GM23338 (cell line): ENCODE results near the gene PLAAT3.

Source experiments
- EZH2 ChIP-seq: fragments of 200-600 bp; sonication (generic); IDR thresholded peaks from one replicate; pipeline ENCODE4 v1.8.0; 2017; ENCODE audit warnings: antibody characterized with exemption, mild to moderate bottlenecking, low read depth; ENCODE audit not compliant: unreplicated experiment
- EZH2phosphoT487 ChIP-seq: fragments of 200-600 bp; sonication (generic); IDR thresholded peaks from one replicate; pipeline ENCODE4 v1.8.1; 2018; ENCODE audit warnings: antibody characterized with exemption; ENCODE audit not compliant: unreplicated experiment
- JUNB ChIP-seq: IDR thresholded peaks from one replicate; pipeline ENCODE4 v1.6.1; 2016; ENCODE audit warnings: antibody characterized with exemption; ENCODE audit not compliant: unreplicated experiment
- POLR2AphosphoS5 ChIP-seq: IDR thresholded peaks from 2 replicates; pipeline ENCODE4 v1.6.1; 2016; ENCODE audit warnings: antibody characterized with exemption, low read depth
- STAT1 ChIP-seq: IDR thresholded peaks from one replicate; pipeline ENCODE4 v1.6.1; 2016; ENCODE audit warnings: antibody characterized with exemption; ENCODE audit not compliant: unreplicated experiment
- ZNF331 ChIP-seq: fragments of 250-450 bp; sonication (Bioruptor Pico); IDR thresholded peaks from 2 replicates; pipeline ENCODE4 v1.5.0; 2020; ENCODE audit warnings: low read depth, mild to moderate bottlenecking, moderate library complexity
- TF ChIP-seq, protein P1 (sequence below), 2 experiments: fragments of 200-600 bp in 1 of 2; sonication (generic) in 1 of 2; conservative IDR thresholded peaks; 2 replicates each; pipeline versions ENCODE4 v1.5.1 to v1.6.1; 2016 to 2017; ENCODE audit warnings: antibody characterized with exemption in 2 of 2, low read depth in 2 of 2, mild to moderate bottlenecking in 2 of 2, moderate library complexity in 1 of 2
- TF ChIP-seq, protein P2 (sequence below): IDR thresholded peaks from one replicate; pipeline ENCODE4 v1.6.1; 2018; ENCODE audit warnings: antibody characterized with exemption; ENCODE audit not compliant: unreplicated experiment
- TF ChIP-seq, protein P3 (sequence below): fragments of 250-450 bp; sonication (Bioruptor Pico); IDR thresholded peaks from 2 replicates; pipeline ENCODE4 v1.5.0; 2020; ENCODE audit warnings: mild to moderate bottlenecking, moderate library complexity

DNA sequence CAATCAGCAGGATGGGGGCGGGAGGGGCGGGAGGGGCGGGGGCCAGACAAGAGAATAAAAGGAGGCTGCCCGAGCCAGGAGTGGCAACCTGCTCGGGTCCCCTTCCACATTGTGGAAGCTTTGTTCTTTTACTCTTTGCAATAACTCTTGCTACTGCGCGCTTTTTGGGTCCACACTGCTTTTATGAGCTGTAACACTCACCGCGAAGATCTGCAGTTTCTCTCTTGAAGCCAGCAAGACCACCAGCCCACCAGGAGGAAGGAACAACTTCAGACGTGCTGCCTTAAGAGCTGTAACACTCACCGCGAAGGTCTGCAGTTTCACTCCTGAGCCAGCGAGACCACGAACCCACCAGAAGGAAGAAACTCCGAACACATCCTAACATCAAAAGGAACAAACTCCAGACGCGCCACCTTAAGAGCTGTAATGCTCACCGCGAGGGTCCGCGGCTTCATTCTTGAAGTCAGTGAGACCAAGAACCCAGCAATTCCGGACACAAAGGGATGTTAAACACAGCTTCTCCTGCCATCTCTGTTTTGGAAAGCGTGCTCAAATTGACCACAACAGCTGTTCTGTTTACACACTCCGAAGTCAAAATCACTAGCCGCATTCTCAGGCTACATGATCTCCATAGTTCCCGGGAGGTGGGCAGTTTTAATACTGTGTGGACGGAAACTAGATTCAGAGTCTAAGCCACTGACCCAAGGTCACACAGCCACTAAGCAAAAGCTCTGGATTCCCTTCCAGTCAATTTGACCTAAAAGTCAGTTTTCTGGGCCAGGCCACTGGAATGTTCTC, 62.9 kb downstream of the PLAAT3 start:
- TF ChIP-seq, protein P1, sequence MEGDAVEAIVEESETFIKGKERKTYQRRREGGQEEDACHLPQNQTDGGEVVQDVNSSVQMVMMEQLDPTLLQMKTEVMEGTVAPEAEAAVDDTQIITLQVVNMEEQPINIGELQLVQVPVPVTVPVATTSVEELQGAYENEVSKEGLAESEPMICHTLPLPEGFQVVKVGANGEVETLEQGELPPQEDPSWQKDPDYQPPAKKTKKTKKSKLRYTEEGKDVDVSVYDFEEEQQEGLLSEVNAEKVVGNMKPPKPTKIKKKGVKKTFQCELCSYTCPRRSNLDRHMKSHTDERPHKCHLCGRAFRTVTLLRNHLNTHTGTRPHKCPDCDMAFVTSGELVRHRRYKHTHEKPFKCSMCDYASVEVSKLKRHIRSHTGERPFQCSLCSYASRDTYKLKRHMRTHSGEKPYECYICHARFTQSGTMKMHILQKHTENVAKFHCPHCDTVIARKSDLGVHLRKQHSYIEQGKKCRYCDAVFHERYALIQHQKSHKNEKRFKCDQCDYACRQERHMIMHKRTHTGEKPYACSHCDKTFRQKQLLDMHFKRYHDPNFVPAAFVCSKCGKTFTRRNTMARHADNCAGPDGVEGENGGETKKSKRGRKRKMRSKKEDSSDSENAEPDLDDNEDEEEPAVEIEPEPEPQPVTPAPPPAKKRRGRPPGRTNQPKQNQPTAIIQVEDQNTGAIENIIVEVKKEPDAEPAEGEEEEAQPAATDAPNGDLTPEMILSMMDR (conservative IDR thresholded peaks at IDR 0.05; ENCODE audit: low read depth in 2 of 2) = no peak
- TF ChIP-seq EZH2 (no peak), EZH2phosphoT487 (no peak), ZNF331 (CRISPR knock-in tag) (no peak), POLR2AphosphoS5 (no peak), STAT1 (no peak), JUNB (no peak)
- TF ChIP-seq, protein P2, sequence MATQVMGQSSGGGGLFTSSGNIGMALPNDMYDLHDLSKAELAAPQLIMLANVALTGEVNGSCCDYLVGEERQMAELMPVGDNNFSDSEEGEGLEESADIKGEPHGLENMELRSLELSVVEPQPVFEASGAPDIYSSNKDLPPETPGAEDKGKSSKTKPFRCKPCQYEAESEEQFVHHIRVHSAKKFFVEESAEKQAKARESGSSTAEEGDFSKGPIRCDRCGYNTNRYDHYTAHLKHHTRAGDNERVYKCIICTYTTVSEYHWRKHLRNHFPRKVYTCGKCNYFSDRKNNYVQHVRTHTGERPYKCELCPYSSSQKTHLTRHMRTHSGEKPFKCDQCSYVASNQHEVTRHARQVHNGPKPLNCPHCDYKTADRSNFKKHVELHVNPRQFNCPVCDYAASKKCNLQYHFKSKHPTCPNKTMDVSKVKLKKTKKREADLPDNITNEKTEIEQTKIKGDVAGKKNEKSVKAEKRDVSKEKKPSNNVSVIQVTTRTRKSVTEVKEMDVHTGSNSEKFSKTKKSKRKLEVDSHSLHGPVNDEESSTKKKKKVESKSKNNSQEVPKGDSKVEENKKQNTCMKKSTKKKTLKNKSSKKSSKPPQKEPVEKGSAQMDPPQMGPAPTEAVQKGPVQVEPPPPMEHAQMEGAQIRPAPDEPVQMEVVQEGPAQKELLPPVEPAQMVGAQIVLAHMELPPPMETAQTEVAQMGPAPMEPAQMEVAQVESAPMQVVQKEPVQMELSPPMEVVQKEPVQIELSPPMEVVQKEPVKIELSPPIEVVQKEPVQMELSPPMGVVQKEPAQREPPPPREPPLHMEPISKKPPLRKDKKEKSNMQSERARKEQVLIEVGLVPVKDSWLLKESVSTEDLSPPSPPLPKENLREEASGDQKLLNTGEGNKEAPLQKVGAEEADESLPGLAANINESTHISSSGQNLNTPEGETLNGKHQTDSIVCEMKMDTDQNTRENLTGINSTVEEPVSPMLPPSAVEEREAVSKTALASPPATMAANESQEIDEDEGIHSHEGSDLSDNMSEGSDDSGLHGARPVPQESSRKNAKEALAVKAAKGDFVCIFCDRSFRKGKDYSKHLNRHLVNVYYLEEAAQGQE = no peak
- TF ChIP-seq, protein P3, sequence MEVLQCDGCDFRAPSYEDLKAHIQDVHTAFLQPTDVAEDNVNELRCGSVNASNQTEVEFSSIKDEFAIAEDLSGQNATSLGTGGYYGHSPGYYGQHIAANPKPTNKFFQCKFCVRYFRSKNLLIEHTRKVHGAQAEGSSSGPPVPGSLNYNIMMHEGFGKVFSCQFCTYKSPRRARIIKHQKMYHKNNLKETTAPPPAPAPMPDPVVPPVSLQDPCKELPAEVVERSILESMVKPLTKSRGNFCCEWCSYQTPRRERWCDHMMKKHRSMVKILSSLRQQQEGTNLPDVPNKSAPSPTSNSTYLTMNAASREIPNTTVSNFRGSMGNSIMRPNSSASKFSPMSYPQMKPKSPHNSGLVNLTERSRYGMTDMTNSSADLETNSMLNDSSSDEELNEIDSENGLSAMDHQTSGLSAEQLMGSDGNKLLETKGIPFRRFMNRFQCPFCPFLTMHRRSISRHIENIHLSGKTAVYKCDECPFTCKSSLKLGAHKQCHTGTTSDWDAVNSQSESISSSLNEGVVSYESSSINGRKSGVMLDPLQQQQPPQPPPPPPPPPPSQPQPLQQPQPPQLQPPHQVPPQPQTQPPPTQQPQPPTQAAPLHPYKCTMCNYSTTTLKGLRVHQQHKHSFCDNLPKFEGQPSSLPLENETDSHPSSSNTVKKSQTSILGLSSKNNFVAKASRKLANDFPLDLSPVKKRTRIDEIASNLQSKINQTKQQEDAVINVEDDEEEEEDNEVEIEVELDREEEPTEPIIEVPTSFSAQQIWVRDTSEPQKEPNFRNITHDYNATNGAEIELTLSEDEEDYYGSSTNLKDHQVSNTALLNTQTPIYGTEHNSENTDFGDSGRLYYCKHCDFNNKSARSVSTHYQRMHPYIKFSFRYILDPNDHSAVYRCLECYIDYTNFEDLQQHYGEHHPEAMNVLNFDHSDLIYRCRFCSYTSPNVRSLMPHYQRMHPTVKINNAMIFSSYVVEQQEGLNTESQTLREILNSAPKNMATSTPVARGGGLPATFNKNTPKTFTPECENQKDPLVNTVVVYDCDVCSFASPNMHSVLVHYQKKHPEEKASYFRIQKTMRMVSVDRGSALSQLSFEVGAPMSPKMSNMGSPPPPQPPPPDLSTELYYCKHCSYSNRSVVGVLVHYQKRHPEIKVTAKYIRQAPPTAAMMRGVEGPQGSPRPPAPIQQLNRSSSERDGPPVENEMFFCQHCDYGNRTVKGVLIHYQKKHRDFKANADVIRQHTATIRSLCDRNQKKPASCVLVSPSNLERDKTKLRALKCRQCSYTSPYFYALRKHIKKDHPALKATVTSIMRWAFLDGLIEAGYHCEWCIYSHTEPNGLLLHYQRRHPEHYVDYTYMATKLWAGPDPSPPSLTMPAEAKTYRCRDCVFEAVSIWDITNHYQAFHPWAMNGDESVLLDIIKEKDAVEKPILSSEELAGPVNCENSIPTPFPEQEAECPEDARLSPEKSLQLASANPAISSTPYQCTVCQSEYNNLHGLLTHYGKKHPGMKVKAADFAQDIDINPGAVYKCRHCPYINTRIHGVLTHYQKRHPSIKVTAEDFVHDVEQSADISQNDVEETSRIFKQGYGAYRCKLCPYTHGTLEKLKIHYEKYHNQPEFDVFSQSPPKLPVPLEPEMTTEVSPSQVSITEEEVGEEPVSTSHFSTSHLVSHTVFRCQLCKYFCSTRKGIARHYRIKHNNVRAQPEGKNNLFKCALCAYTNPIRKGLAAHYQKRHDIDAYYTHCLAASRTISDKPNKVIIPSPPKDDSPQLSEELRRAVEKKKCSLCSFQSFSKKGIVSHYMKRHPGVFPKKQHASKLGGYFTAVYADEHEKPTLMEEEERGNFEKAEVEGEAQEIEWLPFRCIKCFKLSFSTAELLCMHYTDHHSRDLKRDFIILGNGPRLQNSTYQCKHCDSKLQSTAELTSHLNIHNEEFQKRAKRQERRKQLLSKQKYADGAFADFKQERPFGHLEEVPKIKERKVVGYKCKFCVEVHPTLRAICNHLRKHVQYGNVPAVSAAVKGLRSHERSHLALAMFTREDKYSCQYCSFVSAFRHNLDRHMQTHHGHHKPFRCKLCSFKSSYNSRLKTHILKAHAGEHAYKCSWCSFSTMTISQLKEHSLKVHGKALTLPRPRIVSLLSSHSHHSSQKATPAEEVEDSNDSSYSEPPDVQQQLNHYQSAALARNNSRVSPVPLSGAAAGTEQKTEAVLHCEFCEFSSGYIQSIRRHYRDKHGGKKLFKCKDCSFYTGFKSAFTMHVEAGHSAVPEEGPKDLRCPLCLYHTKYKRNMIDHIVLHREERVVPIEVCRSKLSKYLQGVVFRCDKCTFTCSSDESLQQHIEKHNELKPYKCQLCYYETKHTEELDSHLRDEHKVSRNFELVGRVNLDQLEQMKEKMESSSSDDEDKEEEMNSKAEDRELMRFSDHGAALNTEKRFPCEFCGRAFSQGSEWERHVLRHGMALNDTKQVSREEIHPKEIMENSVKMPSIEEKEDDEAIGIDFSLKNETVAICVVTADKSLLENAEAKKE (CRISPR knock-in tag) = no peak
